Activated CD8-positive, alpha-beta T cell treated with anti-CD3 and anti-CD28 coated beads for 36 hours (primary cell): ENCODE measurements around the gene ZSCAN20. TPM values are rescaled to one million over a fixed set of nuclear protein-coding genes. Genes with fewer than 3 reads are reported as not detected.
A peak's percentile ranks its signal among the peaks of the same experiment; 100 is the strongest.

Source experiments
- ATAC-seq: fragments of 200-7000 bp; cut with Tn5 transposase; one replicate; pipeline ENCODE4 v1.10.0; 2021; ENCODE audit warnings: mild to moderate bottlenecking, moderate library complexity
- CTCF ChIA-PET: fragments of 350-600 bp; sonication (Branson Sonifier 250); formaldehyde crosslinking; loops from one replicate; lab custom pipeline; 2021; ENCODE audit warnings: antibody characterized with exemption; lab: Charles Lee
- POLR2A ChIA-PET: fragments of 350-600 bp; sonication (Branson Sonifier 250); formaldehyde crosslinking; loops from one replicate; lab custom pipeline; 2021; ENCODE audit warnings: antibody characterized with exemption; lab: Charles Lee
- DNase-seq: peaks from one replicate; pipeline ENCODE4 v3.0.0-alpha.2; 2020
- H3K27ac Mint-ChIP-seq: one replicate; pipeline ENCODE4 v1.8.0; 2021; ENCODE audit warnings: mild to moderate bottlenecking, mixed read lengths
- H3K27me3 Mint-ChIP-seq: one replicate; pipeline ENCODE4 v1.8.0; 2021; ENCODE audit warnings: mixed read lengths
- H3K36me3 Mint-ChIP-seq: one replicate; pipeline ENCODE4 v1.8.0; 2021; ENCODE audit warnings: low read depth, mixed read lengths
- H3K4me1 Mint-ChIP-seq: one replicate; pipeline ENCODE4 v1.8.0; 2021; ENCODE audit warnings: low read depth, mixed read lengths
- H3K4me3 Mint-ChIP-seq: one replicate; pipeline ENCODE4 v1.8.0; 2021; ENCODE audit warnings: mild to moderate bottlenecking, moderate library complexity, mixed read lengths
- H3K9me3 Mint-ChIP-seq: one replicate; pipeline ENCODE4 v1.8.0; 2021; ENCODE audit warnings: mixed read lengths
- CTCF ChIP-seq: fragments of 200-600 bp; IDR thresholded peaks from one replicate; pipeline ENCODE4 v1.8.0; 2022; ENCODE audit warnings: antibody characterized with exemption, mild to moderate bottlenecking
- intact Hi-C: fragments of 100-400 bp; cut with micrococcal nuclease; formaldehyde crosslinking; loops from one replicate; pipeline ENCODE4 v1.10.0; 2022
- total RNA-seq, 2 experiments: library from RNA; stranded (reverse); gene quantifications; one replicate each; pipeline ENCODE4 v1.2.3, GENCODE V29; 2021

Gene ZSCAN20
- total RNA-seq, 2 experiments from 2014 or later, result 2.6 to 3.2 TPM

GRCh38 chr1:33455539-33456501 lies 16.6 kb upstream of the ZSCAN20 start:
- H3K27ac Mint-ChIP-seq, result no peak overlapping the region
- peak; percentile 67 for DNase-seq
- peaks cover 3% of the 10 kb centered on the region for H3K27me3 Mint-ChIP-seq
- ATAC-seq, result peak; percentile 92
- H3K36me3 Mint-ChIP-seq, result no peaks in the 10 kb centered on the region
- intact Hi-C loops, result no loop called here
- ChIA-PET POLR2A (no interaction called here), CTCF (interaction anchor here (0.6 to 2.3 kb wide), 12 partner anchors 10 to 233 kb away, joined by 3 to 15 read pairs (median 4); no protein-coding TSS in a partner anchor)
- peak; percentile 34 for TF ChIP-seq CTCF
- no peaks in the 10 kb centered on the region for H3K4me1 Mint-ChIP-seq
- no peaks in the 10 kb centered on the region for H3K9me3 Mint-ChIP-seq
- no peak overlapping the region for H3K4me3 Mint-ChIP-seq

GRCh38 chr1:33456502-33456886 lies 16.0 kb upstream of the ZSCAN20 start:
- intact Hi-C loops, result no loop called here
- no peaks in the 10 kb centered on the region for H3K9me3 Mint-ChIP-seq
- POLR2A ChIA-PET, result no interaction called here

GRCh38 chr1:33459691-33460090 lies 12.8 kb upstream of the ZSCAN20 start:
- intact Hi-C loops, result no loop called here
- H3K4me3 Mint-ChIP-seq, result no peak overlapping the region
- ChIA-PET CTCF (interaction anchor here (0.7 to 1.6 kb wide), 2 partner anchors 12 to 22 kb away, joined by 3 to 7 read pairs; partner anchors contain the start of gene ZSCAN20), POLR2A (no interaction called here)
- TF ChIP-seq CTCF, result no peak
- ATAC-seq, result no peak
- H3K9me3 Mint-ChIP-seq, result no peaks in the 10 kb centered on the region
- H3K27ac Mint-ChIP-seq, result no peak overlapping the region
- H3K4me1 Mint-ChIP-seq, result no peaks in the 10 kb centered on the region
- peaks cover 2% of the 10 kb centered on the region for H3K27me3 Mint-ChIP-seq
- no peak for DNase-seq
- no peaks in the 10 kb centered on the region for H3K36me3 Mint-ChIP-seq

More at GRCh38 chr1:33456502-33456886, 16.0 kb upstream of the ZSCAN20 start:
- H3K4me1 Mint-ChIP-seq, result no peaks in the 10 kb centered on the region
- H3K27ac Mint-ChIP-seq, result no peak overlapping the region
- H3K4me3 Mint-ChIP-seq, result no peak overlapping the region
- peaks cover 3% of the 10 kb centered on the region for H3K27me3 Mint-ChIP-seq
- H3K36me3 Mint-ChIP-seq, result no peaks in the 10 kb centered on the region
- TF ChIP-seq CTCF, result no peak
- ATAC-seq (no peak), DNase-seq (no peak)
- CTCF ChIA-PET, result interaction anchor here (0.6 to 2.3 kb wide), 11 partner anchors 10 to 234 kb away, joined by 3 to 15 read pairs (median 4); no protein-coding TSS in a partner anchor

GRCh38 chr1:33460144-33460543 lies 12.3 kb upstream of the ZSCAN20 start:
- ATAC-seq (no peak), DNase-seq (no peak)
- intact Hi-C loops, result no loop called here
- no peak overlapping the region for H3K27ac Mint-ChIP-seq
- TF ChIP-seq CTCF, result no peak
- ChIA-PET POLR2A (no interaction called here), CTCF (interaction anchor here (0.7 to 1.6 kb wide), 2 partner anchors 11 to 22 kb away, joined by 3 to 7 read pairs; partner anchors contain the start of gene ZSCAN20)
- no peaks in the 10 kb centered on the region for H3K36me3 Mint-ChIP-seq
- H3K4me3 Mint-ChIP-seq, result no peak overlapping the region
- no peaks in the 10 kb centered on the region for H3K9me3 Mint-ChIP-seq
- H3K4me1 Mint-ChIP-seq, result no peaks in the 10 kb centered on the region
- peaks cover 2% of the 10 kb centered on the region for H3K27me3 Mint-ChIP-seq
